Mesendoderm (in vitro differentiated cells): Measurements from ENCODE around the gene WNT7A.

Experiments used
- DNase-seq: peaks from one replicate; pipeline ENCODE4 v3.0.0; 2013
- H2AK5ac ChIP-seq: 2 replicates; pipeline ENCODE4 v1.6.1; 2013; ENCODE audit warnings: low read length, inconsistent platforms
- H2BK120ac ChIP-seq: 2 replicates; pipeline ENCODE4 v1.6.1; 2013; ENCODE audit warnings: low read depth, mild to moderate bottlenecking, low read length, moderate library complexity, mixed read lengths
- H2BK15ac ChIP-seq: replicated peaks from 2 replicates; pipeline ENCODE4 v1.6.1; 2013; ENCODE audit warnings: low read depth, mild to moderate bottlenecking, moderate library complexity
- H2BK5ac ChIP-seq: 2 replicates; pipeline ENCODE4 v1.6.1; 2013; ENCODE audit warnings: low read length, inconsistent platforms
- H3K18ac ChIP-seq: 2 replicates; pipeline ENCODE4 v1.6.1; 2013; ENCODE audit warnings: mild to moderate bottlenecking, low read length, mixed read lengths
- H3K23ac ChIP-seq: one replicate; pipeline ENCODE4 v1.6.1; 2013; ENCODE audit warnings: low read length
- H3K27ac ChIP-seq: 2 replicates; pipeline ENCODE4 v1.5.1; 2013; ENCODE audit warnings: low read depth, mild to moderate bottlenecking, inconsistent platforms, low read length, moderate library complexity
- H3K27me3 ChIP-seq: 2 replicates; pipeline ENCODE4 v1.6.1; 2013; ENCODE audit warnings: low read length, control low read depth, mild to moderate bottlenecking, inconsistent platforms; ENCODE audit not compliant: insufficient read depth, poor library complexity
- H3K36me3 ChIP-seq: 2 replicates; pipeline ENCODE4 v1.6.1; 2013; ENCODE audit warnings: low read length, inconsistent platforms; ENCODE audit not compliant: control insufficient read depth, insufficient read depth
- H3K4ac ChIP-seq: one replicate; pipeline ENCODE4 v1.6.1; 2013; ENCODE audit warnings: low read depth, mild to moderate bottlenecking, low read length, moderate library complexity
- H3K4me1 ChIP-seq: 2 replicates; pipeline ENCODE4 v1.6.1; 2013; ENCODE audit warnings: low read depth, low read length, inconsistent platforms; ENCODE audit not compliant: control insufficient read depth
- H3K4me2 ChIP-seq: 2 replicates; pipeline ENCODE4 v1.6.1; 2013; ENCODE audit warnings: low read length
- H3K4me3 ChIP-seq: 2 replicates; pipeline ENCODE4 v1.5.1; 2013; ENCODE audit warnings: mild to moderate bottlenecking, low read length
- H3K56ac ChIP-seq: one replicate; pipeline ENCODE4 v1.6.1; 2013; ENCODE audit warnings: low read length
- H3K79me1 ChIP-seq: 2 replicates; pipeline ENCODE4 v1.6.1; 2013; ENCODE audit warnings: low read length, inconsistent platforms
- H3K79me2 ChIP-seq: 2 replicates; pipeline ENCODE4 v1.6.1; 2013; ENCODE audit warnings: mild to moderate bottlenecking, low read length; ENCODE audit not compliant: control insufficient read depth, insufficient read depth
- H3K9ac ChIP-seq: 2 replicates; pipeline ENCODE4 v1.6.1; 2013; ENCODE audit warnings: low read length, inconsistent platforms
- H4K5ac ChIP-seq: one replicate; pipeline ENCODE4 v1.6.1; 2013; ENCODE audit warnings: low read length
- H4K8ac ChIP-seq: one replicate; pipeline ENCODE4 v1.6.1; 2013; ENCODE audit warnings: low read depth, mild to moderate bottlenecking, control low read depth, low read length, moderate library complexity
- WGBS: extraction: QIAGEN DNeasy Blood & Tissue Kit; methylation state at CpG from one replicate; pipeline ENCODE4 v1.1.7; 2013; ENCODE audit warnings: low lambda C conversion rate, missing lambda C conversion rate; ENCODE audit not compliant: insufficient coverage; ENCODE audit errors: extremely low coverage; 5-methylcytosine and 5-hydroxymethylcytosine counted together

Gene WNT7A

DNA sequence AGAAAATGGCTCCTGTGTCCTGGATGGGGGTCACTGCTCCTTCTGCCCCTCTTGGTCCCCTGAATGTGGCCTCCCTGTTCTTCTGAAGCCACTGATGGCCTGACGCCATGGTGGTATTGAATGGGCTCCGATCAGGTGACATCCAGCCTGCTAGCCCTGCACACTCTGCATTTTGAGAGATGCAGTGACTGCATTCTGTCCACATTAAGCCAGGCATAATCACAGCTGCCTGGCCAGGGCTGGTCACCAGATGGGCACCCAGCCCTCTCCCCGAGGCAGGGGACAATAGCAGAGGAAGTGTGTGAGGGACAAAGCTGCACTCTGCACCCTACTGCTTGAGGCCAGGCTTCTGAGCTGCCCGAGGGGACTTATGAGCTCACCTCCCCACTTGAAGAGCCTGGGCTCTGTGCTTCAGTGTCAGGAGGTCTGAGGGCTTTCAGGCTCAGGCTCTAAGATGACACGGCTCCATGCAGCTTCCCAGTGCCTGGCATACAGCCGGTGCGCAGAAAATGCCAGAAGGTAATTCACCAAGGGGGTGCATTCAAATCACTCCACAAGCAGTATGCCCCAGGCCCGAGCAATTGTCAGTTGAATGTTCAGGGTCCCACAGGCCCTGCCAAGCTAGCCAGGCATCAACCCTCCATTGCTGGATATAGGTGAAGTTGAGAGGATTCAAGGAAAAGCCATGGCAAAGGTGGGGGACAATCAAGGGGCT is 56.8 kb downstream of the WNT7A start:
- Histone ChIP-seq H4K8ac (no peak overlapping the region), H3K36me3 (no peaks in the 10 kb centered on the region), H3K27me3 (no peaks in the 10 kb centered on the region), H3K23ac (no peak overlapping the region), H3K56ac (no peak overlapping the region), H3K4me3 (no peak overlapping the region), H2BK120ac (no peak overlapping the region), H3K18ac (no peak overlapping the region), H3K27ac (no peak overlapping the region), H3K9ac (no peak overlapping the region), H3K4me2 (no peak overlapping the region), H3K4ac (no peak overlapping the region), H2BK15ac (no peak overlapping the region), H4K5ac (no peak overlapping the region), H2AK5ac (no peak overlapping the region), H3K4me1 (peaks cover 2% of the 10 kb centered on the region), H3K79me1 (no peaks in the 10 kb centered on the region), H3K79me2 (no peaks in the 10 kb centered on the region), H2BK5ac (no peak overlapping the region)
- WGBS: no CpG with 5 or more reads among the region's 8 CpGs
- DNase-seq: no peak

DNA sequence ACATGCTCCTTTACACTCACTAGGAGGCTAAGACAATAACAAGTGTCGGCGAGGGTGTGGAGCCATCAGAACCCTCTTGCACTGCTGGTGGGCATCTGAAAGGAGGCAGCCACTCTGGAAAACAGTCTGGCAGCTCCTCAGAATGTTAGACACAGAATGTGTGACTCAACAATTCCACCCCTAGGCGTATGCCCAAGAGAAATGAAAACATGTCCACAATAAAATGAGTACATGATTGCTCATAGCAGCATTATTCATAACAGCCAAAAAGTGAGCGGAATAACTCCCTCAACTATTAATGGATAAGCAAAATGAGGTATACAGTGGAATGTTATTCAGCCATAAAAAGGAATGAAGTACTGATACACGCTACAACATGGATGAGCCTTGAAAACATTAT is 57.8 kb downstream of the WNT7A start:
- Histone ChIP-seq H2AK5ac (no peak overlapping the region), H3K27ac (no peak overlapping the region), H3K23ac (no peak overlapping the region), H3K27me3 (no peaks in the 10 kb centered on the region), H3K36me3 (no peaks in the 10 kb centered on the region), H3K4me3 (no peak overlapping the region), H3K18ac (no peak overlapping the region), H2BK120ac (no peak overlapping the region), H3K9ac (no peak overlapping the region), H2BK15ac (no peak overlapping the region), H3K79me2 (no peaks in the 10 kb centered on the region), H4K8ac (no peak overlapping the region), H2BK5ac (no peak overlapping the region), H3K4ac (no peak overlapping the region), H4K5ac (no peak overlapping the region), H3K56ac (no peak overlapping the region), H3K4me2 (no peak overlapping the region), H3K79me1 (no peaks in the 10 kb centered on the region), H3K4me1 (peaks cover 2% of the 10 kb centered on the region)
- WGBS: no CpG with 5 or more reads among the region's 5 CpGs
- DNase-seq: no peak

DNA sequence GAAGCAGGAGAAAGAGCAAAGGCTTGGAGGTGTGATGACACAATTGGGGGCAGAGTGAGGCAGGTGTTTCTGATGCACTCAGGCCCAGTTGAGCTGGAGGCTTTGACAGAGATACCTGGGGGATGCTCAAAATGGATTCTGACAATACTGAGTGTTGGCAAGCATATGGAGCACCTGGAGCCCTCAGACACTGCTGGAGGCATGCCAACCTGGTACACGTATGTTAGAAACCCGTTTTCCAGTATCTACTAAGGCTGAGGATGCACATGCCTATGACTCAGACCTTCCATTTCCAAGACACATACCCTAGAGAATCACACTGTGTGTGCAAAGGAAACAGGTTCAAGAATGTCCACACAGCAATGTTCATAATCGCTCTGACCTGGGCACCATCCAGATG is 58.7 kb downstream of the WNT7A start:
- no peak overlapping the region for H2BK15ac ChIP-seq
- H3K27me3 ChIP-seq: no peaks in the 10 kb centered on the region
- no peaks in the 10 kb centered on the region for H3K79me1 ChIP-seq
- WGBS: no CpG with 5 or more reads among the region's 3 CpGs
- no peak overlapping the region for H3K23ac ChIP-seq
- H3K79me2 ChIP-seq: no peaks in the 10 kb centered on the region
- H3K4me2 ChIP-seq: no peak overlapping the region
- no peak overlapping the region for H3K9ac ChIP-seq
- peaks cover 2% of the 10 kb centered on the region for H3K4me1 ChIP-seq
- H2AK5ac ChIP-seq: no peak overlapping the region
- no peak for DNase-seq
- H3K4me3 ChIP-seq: no peak overlapping the region
- no peak overlapping the region for H2BK5ac ChIP-seq
- H3K36me3 ChIP-seq: no peaks in the 10 kb centered on the region
- H4K5ac ChIP-seq: no peak overlapping the region
- H3K4ac ChIP-seq: no peak overlapping the region
- no peak overlapping the region for H3K56ac ChIP-seq
- H3K27ac ChIP-seq: no peak overlapping the region
- no peak overlapping the region for H3K18ac ChIP-seq
- no peak overlapping the region for H2BK120ac ChIP-seq
- no peak overlapping the region for H4K8ac ChIP-seq

DNA sequence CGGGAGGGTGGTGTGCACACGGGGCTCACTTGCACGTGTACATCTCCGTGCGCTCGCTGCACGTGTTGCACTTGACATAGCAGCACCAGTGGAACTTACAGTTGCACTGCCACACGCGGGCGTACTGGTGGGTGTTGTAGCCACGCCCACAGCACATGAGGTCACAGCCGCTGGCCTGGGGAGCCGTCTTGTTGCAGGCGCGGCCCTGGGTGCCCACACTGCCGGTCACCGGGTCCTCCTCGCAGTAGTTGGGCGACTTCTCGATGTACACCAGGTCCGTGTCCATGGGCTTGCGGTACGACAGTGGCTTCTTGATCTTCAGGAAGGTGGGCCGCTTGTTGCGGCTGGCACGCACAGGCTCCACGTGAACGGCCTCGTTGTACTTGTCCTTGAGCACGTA is 61.0 kb downstream of the WNT7A start:
- Histone ChIP-seq H3K56ac (no peak overlapping the region), H3K36me3 (no peaks in the 10 kb centered on the region), H3K27ac (no peak overlapping the region), H3K4me1 (no peaks in the 10 kb centered on the region), H2AK5ac (no peak overlapping the region), H3K4ac (no peak overlapping the region), H4K5ac (no peak overlapping the region), H3K79me1 (no peaks in the 10 kb centered on the region), H2BK15ac (no peak overlapping the region), H3K23ac (no peak overlapping the region), H3K9ac (no peak overlapping the region), H3K79me2 (no peaks in the 10 kb centered on the region), H3K4me2 (no peak overlapping the region), H2BK5ac (no peak overlapping the region), H3K4me3 (no peak overlapping the region), H2BK120ac (no peak overlapping the region), H3K18ac (no peak overlapping the region), H4K8ac (no peak overlapping the region), H3K27me3 (no peaks in the 10 kb centered on the region)
- no CpG with 5 or more reads among the region's 30 CpGs for whole genome bisulfite sequencing
- no peak for DNase-seq

DNA sequence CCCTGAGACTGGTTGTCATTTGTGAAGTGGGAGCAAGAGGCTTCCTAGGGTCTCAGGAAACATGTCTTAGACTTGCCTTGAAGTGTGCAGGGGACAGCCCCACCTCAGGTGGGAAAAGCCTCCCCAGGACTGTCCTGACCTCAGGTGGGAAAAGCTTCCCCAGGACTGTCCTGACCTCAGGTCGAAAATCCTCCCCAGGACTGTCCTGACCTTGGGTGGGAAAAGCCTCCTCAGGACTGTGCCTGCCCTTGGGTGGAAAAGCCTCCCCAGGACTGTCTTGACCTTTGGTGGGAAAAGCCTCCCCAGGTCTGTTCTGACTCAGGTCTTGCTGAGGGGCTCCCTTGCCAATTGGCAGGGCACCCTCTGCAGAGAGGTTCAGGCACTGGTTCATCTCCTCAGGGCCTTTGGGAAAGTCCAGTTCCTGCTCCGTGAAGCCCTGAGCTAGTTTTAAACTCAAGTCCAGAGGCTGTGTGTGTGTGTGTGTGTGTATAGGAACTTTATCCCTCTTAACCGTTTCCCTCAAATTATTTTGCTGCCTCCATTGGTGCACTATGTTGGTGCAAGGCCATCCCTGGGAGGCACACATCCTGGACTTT is 64.7 kb downstream of the WNT7A start:
- Histone ChIP-seq H3K4me3 (peak overlapping the region; percentile 19), H3K23ac (no peak overlapping the region), H3K4ac (no peak overlapping the region), H2BK5ac (no peak overlapping the region), H3K79me2 (no peaks in the 10 kb centered on the region), H2AK5ac (no peak overlapping the region), H3K36me3 (no peaks in the 10 kb centered on the region), H3K4me1 (no peaks in the 10 kb centered on the region), H3K4me2 (no peak overlapping the region), H2BK120ac (no peak overlapping the region), H4K5ac (no peak overlapping the region), H3K9ac (no peak overlapping the region), H3K27ac (no peak overlapping the region), H3K18ac (no peak overlapping the region), H4K8ac (no peak overlapping the region), H3K79me1 (no peaks in the 10 kb centered on the region), H3K56ac (no peak overlapping the region), H2BK15ac (no peak overlapping the region), H3K27me3 (no peaks in the 10 kb centered on the region)
- no peak for DNase-seq
- no CpG with 5 or more reads among the region's 3 CpGs for WGBS

DNA sequence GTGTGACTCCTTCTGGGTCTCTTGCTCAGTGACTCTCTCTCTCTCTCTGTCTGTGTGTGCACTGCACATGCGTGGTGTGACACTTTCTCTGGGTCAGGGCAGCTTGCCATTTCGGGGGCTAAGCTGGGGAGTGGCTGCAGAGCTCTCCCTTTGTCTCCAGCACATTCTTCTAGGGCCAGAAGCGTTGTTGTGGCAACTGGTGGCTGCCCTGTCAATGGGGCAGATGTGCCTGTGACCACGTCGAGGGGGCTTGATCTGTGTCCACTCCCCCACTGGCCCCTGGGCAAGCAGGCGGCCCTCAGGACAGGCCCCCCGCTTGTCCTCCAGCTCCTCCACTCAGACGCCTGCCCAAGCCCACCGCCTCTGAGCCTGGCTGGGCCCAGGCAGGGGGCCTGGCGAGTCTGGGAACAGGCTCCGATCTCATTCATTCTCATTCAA is 67.8 kb downstream of the WNT7A start:
- Histone ChIP-seq H3K4me1 (no peaks in the 10 kb centered on the region), H3K79me2 (no peaks in the 10 kb centered on the region), H2BK15ac (no peak overlapping the region), H3K9ac (no peak overlapping the region), H2BK5ac (no peak overlapping the region), H3K4me3 (no peak overlapping the region), H3K4ac (no peak overlapping the region), H2AK5ac (no peak overlapping the region), H3K23ac (no peak overlapping the region), H3K18ac (no peak overlapping the region), H3K79me1 (no peaks in the 10 kb centered on the region), H3K27me3 (no peaks in the 10 kb centered on the region), H3K56ac (no peak overlapping the region), H3K27ac (no peak overlapping the region), H4K5ac (no peak overlapping the region), H3K36me3 (no peaks in the 10 kb centered on the region), H4K8ac (no peak overlapping the region), H3K4me2 (no peak overlapping the region), H2BK120ac (no peak overlapping the region)
- DNase-seq: no peak
- WGBS: no CpG with 5 or more reads among the region's 11 CpGs
